Stimulated activated naive CD8-positive, alpha-beta T cell treated with anti-CD3 and anti-CD28 coated beads, Interleukin-15, amount 100 ng/mL, for 72 hours (primary cell): ENCODE data around the gene CTRB1.

Experiments used
- ATAC-seq: fragments of 150-1000 bp; cut with Tn5 transposase; 2 replicates; pipeline ENCODE4 v1.10.0; 2021; ENCODE audit warnings: mild to moderate bottlenecking, moderate library complexity
- DNase-seq, 2 donors: peaks; one replicate each; pipeline ENCODE4 v3.0.0; 2021 to 2022
- H3K27ac Mint-ChIP-seq, 2 donors: one replicate each; pipeline ENCODE4 v1.8.0; 2022; ENCODE audit warnings: mild to moderate bottlenecking in 2 of 2, mixed read lengths in 2 of 2, moderate library complexity in 2 of 2
- H3K27me3 Mint-ChIP-seq: one replicate; pipeline ENCODE4 v1.8.0; 2022; ENCODE audit warnings: mixed read lengths
- H3K4me1 Mint-ChIP-seq: one replicate; pipeline ENCODE4 v1.8.0; 2022; ENCODE audit warnings: mild to moderate bottlenecking, mixed read lengths
- H3K4me3 Mint-ChIP-seq, 2 donors: one replicate each; pipeline ENCODE4 v1.8.0; 2022; ENCODE audit warnings: mild to moderate bottlenecking in 2 of 2, mixed read lengths in 2 of 2, moderate library complexity in 1 of 2
- H3K9me3 Mint-ChIP-seq, 2 donors: one replicate each; pipeline ENCODE4 v1.8.0; 2022; ENCODE audit warnings: mixed read lengths in 2 of 2

CTRB1 gene

DNA sequence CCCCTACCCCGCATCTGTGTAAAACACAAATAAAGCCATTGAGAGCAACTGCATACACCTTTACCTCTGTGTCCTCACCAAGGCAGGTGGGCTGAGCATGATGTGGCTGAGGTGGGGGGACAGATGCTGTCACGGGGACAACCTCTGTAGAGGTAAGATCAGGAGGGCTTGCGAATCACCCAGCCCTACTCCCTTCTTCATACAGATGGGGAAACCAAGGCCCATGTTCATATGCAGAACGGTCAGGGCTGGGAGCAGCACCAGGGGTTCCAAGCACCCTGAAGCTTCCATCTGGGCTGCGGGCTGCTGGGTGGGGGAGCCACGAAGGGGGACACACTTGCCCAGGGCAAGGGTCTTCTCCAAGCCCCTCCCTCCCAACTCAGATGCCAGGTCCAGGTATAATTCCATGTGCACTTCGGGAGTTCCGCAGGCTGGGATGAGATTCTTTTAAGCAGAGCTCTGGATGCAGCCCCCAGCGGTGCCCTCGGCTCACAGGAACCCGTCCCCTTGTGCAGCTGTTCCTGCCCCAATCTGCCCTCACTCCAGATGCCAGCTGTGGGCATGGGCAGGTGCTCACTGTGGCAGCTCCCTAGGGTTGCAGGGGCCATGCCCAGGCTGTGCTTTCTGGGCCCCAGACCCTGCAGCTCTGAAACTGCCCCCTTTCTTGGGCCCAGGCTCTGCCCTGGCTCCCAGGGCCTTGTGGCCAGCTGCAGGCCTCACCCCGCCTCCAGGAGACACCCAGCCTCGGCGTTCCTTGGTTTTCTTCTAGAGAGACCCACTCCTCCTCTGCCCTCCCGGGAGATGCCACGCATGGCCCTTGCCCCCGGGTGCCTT is 9.6 kb downstream of the CTRB1 start:
- no peaks in the 10 kb centered on the region for H3K4me1 Mint-ChIP-seq
- DNase-seq = no peak

DNA sequence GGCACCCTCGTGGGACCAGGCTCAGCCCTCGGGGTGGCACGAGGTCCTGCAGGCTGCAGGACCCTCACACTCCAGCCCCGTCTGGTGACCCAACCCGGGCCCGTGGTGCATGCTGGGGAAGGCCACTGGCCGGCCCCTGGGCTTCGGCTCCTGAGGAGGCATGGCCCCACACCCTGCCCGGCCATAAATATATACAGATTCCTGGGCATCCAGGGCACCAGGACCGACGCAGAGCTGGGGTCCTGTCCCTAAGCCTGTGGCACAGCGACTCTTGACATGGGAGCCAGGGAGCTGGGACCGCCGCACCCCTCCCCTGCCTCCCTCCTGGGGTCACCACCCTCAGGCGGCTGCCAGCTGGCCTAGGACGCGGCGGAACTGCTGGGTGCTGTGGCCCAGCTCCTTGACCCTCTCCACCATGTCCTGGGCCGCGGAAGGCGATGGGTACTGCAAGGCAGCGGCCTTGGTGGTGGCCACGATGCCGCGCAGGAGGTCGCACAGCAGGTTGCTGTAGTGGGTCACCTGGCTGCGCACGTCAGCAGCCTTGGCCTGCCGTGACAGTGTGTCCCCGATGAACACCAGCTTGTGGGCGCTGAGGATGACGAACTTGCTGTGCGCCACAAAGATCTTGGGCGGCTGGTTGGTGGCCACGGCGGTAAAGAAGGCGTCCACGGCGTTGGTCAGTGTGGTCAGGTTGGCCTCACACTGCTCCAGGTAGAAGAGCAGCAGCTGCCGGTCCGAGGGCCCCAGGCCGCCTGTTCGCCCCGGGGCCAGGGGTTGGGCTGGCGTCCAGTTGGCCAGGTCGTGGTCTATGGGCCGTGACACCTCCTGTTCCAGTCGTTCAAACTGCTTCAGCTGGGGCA is 10.6 kb downstream of the CTRB1 start:
- peaks cover 12% of the 10 kb centered on the region for H3K27me3 Mint-ChIP-seq
- peak; percentile 19 for ATAC-seq
- no peak for DNase-seq
- no peak overlapping the region for H3K4me3 Mint-ChIP-seq
- H3K4me1 Mint-ChIP-seq = peaks cover 8% of the 10 kb centered on the region
- H3K9me3 Mint-ChIP-seq = no peaks in the 10 kb centered on the region
- H3K27ac Mint-ChIP-seq = no peak overlapping the region

More for the DNA sequence above, 9.6 kb downstream of the CTRB1 start:
- Mint-ChIP-seq H3K27me3 (peaks cover 12% of the 10 kb centered on the region), H3K9me3 (no peaks in the 10 kb centered on the region), H3K27ac (no peak overlapping the region), H3K4me3 (no peak overlapping the region)
- no peak for ATAC-seq

DNA sequence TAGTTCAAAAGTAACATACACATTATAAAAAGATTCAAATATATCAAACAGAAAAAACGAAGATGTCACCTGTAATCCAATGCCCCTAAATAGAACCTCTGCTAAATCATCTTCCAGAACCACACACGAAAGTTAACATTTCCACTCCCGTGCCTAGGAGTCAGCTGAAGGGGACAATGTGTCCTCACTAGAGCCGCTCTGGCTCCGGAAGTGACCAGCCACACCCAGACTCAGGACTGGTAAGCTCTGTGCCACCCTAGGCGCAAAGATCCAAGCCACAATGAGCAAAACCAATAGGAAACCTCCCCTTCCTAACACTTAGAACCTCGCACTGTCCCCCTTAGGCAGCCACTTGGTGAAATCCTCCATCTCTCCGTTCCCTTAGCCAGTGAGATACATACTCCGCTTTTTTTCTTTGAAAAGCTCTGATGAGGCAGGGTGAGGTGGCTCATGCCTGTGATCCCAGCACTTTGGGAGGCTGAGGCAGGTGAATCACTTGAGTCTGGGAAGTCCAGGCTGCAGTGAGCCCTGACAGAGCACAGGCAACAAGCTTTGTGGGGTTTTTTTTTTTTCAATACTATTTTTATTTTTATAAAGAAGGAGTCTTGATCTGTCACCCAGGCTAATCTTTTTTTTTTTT is 11.8 kb downstream of the CTRB1 start:
- Mint-ChIP-seq H3K4me1 (peaks cover 14% of the 10 kb centered on the region), H3K4me3 (no peak overlapping the region), H3K9me3 (no peaks in the 10 kb centered on the region), H3K27ac (no peak overlapping the region), H3K27me3 (peaks cover 12% of the 10 kb centered on the region)
- no peak for DNase-seq
- ATAC-seq = no peak

DNA sequence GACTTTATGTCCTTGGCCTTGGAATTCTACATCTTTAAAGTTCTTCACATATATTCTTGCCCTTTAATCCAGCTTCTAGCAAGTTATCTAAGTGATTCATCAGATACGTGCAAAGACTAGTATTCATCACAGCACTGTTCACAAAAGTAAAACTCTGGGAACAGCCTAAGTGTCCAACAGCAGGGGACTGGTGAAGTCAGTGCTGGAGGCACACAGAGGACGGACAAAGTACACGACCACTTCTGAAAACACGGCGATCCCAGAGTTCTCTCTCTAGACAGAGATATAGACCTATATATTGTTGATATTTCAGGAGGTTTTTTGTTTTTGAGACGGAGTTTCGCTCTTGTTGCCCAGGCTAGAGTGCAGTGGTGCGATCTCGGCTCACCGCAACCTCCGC is 12.8 kb downstream of the CTRB1 start:
- Mint-ChIP-seq H3K4me1 (peaks cover 23% of the 10 kb centered on the region), H3K27me3 (peaks cover 12% of the 10 kb centered on the region)

DNA sequence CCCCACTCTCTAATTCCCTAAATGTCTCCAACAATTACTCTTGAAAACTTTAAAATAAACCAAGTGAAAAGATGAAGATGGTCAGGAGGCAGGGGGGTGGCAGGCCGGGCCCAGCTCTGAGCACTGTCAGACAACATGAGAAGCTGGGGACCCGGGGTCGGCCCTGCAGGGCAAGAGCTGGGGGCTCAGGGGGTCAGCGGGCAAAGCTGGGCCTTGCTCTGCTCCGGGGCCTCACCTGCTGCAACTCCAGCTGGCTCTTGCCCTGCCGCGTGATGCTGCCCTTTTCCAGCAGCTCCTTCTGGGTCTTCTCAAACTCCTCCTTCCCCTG is 14.8 kb downstream of the CTRB1 start:
- no peak for DNase-seq
- no peak for ATAC-seq
- H3K27ac Mint-ChIP-seq = no peak overlapping the region
- H3K4me3 Mint-ChIP-seq = no peak overlapping the region
- no peaks in the 10 kb centered on the region for H3K27me3 Mint-ChIP-seq
- H3K9me3 Mint-ChIP-seq = no peaks in the 10 kb centered on the region
- peaks cover 23% of the 10 kb centered on the region for H3K4me1 Mint-ChIP-seq

More for the DNA sequence above, 12.8 kb downstream of the CTRB1 start:
- no peaks in the 10 kb centered on the region for H3K9me3 Mint-ChIP-seq
- H3K27ac Mint-ChIP-seq = no peak overlapping the region
- DNase-seq (no peak), ATAC-seq (no peak)
- H3K4me3 Mint-ChIP-seq = no peak overlapping the region

DNA sequence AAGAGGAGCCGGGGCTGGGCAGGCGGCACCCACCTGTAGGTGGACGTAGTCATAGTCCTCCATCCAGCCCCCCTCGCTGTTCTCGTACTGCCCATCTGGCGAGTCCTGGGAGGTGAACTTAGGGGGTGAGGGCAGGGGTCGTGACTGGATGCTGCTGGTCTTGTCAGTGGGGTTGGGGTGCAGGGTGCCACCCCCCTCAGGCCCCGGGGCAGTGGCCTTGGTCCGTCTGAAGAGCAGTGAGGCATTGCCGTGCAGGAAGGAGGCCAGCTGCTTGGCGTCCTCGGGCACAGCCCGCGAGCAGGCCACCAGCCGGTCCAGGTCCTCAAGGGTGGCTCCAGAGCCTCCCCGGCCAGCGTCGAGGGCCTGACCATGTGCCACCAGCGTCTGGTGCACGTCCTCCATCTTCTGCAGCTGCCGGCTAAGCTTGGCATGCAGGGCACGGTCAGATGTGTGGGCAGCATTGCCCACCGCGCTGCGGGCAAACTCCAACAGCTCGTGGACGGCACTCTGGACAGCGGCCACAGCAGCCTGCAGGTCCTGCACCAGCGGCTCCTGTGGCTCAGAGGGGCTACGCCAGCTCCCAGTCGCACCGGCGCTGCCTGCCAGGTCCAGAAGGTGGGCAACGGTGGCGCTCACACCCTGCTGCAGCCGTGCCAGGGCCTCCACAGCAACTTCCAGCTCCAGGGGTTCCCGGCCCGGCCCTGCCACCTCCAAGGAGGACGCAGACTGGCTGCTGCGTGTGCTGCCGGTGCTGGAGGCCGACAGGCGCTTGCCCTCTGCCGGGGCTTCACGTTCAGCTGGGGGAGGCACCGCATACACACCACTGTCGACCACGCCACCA is 16.3 kb downstream of the CTRB1 start:
- Mint-ChIP-seq H3K27ac (no peak overlapping the region), H3K9me3 (no peaks in the 10 kb centered on the region), H3K4me1 (peaks cover 23% of the 10 kb centered on the region), H3K4me3 (no peak overlapping the region), H3K27me3 (no peaks in the 10 kb centered on the region)
- DNase-seq (no peak), ATAC-seq (no peak)

DNA sequence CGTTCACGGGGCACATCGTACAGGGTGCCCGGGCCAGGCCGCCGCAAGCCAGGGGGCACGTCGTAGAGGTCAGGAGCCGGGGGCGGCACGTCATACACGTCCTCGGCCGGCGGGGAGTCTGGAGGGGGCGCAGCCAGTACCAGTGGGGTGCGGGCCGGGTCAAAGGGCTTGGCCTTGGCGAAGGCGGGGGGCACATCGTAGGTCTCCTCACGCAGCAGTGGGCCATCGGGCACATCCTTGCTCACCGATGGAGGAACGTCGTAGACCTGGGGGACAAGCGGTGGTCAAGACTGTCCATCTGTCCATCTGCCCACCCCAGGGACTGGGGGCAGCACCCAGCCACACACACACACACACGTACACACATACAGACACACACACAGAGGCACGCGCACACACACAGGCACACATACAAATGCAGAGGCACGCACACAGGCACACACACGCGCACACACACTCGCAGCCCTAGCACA is 17.0 kb downstream of the CTRB1 start:
- Mint-ChIP-seq H3K4me3 (no peak overlapping the region), H3K4me1 (peaks cover 23% of the 10 kb centered on the region), H3K27me3 (no peaks in the 10 kb centered on the region), H3K27ac (no peak overlapping the region), H3K9me3 (no peaks in the 10 kb centered on the region)
- no peak for DNase-seq
- peak; percentile 16 for ATAC-seq

DNA sequence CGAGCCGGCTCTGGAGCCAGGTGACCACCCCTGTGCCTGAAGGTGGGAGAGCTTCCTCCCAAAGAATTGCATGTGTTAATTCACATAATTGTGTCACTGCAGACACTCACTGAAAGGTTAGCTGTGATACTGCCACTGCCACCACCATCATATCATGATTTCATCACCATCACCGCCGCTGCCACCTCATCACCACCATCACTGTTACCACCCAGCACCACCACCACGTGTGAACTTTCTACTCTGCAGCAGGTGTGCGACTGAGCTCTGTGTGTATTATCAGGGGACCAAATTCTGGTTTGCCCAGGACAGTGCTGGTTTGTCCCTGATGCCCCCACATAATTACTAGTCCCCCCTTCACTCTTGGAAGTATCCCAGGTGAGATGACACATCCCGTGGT is 17.4 kb downstream of the CTRB1 start:
- DNase-seq = peak in 1 of 2 donors; percentile 48

DNA sequence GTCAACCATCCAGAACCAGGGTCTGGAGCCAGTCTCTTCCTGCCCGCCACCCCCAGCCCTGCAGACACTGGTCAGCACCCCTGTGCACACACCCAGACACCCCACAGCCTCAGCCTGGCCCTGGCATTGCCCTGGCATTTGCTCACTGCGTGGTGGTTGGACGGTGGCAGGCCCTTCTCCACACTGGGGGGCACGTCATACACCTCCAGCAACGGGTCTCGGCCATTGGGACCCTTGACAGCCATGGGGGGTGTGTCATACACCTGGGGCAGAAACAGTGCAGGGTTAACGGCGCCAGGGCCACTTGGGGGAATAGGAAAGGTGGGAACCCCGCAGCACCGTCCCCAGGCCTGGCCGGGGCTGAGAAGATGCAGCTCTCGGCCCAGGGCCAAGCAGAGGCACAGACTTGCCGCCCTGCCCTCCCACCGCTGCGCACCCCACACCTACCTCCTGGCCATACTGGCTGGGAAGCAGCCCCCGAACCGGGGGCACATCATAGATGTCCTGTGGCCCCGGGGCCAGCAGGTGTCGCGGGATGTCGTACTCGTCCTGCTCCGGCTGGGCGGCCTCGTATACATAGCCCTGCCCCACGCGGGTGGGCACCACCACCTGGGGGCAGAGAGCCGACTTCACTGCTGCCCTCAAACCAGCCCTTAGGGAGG is 18.1 kb downstream of the CTRB1 start:
- peaks cover 23% of the 10 kb centered on the region for H3K4me1 Mint-ChIP-seq
- H3K27ac Mint-ChIP-seq = no peak overlapping the region
- no peaks in the 10 kb centered on the region for H3K9me3 Mint-ChIP-seq
- no peaks in the 10 kb centered on the region for H3K27me3 Mint-ChIP-seq
- peak; percentile 6 for ATAC-seq
- H3K4me3 Mint-ChIP-seq = no peak overlapping the region
- DNase-seq = no peak

More for the DNA sequence above, 17.4 kb downstream of the CTRB1 start:
- ATAC-seq = peak; percentile 57
- Mint-ChIP-seq H3K27me3 (no peaks in the 10 kb centered on the region), H3K4me1 (peaks cover 23% of the 10 kb centered on the region), H3K4me3 (no peak overlapping the region), H3K27ac (no peak overlapping the region), H3K9me3 (no peaks in the 10 kb centered on the region)

DNA sequence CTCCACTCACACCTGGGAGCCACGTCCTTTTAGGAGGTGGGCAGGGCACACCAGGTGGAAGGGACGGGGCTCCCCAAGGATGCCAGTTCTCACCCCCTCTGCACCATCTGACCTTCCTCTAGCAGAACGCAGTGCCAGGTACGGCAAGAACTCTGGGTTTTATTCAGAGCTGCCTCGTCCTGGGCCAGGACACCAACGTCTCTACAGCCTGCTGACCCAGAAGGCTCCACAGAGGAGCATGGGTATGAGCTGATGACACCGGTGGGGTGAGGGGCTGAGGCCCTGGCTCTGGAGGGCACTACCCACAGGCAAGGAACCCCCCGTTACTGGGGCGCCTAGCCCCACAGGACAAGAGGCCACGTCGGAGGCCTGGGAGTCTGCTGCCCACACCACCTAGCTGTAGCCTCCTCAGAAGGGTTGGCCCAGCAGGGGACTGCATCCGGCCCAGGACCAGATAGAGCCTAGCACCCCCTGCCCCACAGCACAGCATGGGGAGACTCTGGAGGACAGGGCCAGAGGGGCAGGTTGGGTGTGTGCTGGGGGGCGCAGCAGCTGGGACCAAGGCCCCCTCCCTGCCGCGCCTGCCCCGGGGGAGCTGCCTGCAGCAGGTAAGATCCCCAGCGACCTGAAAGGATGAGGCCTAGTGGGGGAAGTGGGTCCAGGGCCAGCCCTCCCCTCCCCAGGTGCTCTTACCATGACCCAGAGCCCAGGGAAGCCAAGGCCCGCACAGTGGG is 18.8 kb downstream of the CTRB1 start:
- H3K4me1 Mint-ChIP-seq = peaks cover 23% of the 10 kb centered on the region
- H3K27me3 Mint-ChIP-seq = peaks cover 6% of the 10 kb centered on the region
- H3K9me3 Mint-ChIP-seq = no peaks in the 10 kb centered on the region
- no peak for DNase-seq
- ATAC-seq = peak; percentile 4
- no peak overlapping the region for H3K4me3 Mint-ChIP-seq
- no peak overlapping the region for H3K27ac Mint-ChIP-seq

DNA sequence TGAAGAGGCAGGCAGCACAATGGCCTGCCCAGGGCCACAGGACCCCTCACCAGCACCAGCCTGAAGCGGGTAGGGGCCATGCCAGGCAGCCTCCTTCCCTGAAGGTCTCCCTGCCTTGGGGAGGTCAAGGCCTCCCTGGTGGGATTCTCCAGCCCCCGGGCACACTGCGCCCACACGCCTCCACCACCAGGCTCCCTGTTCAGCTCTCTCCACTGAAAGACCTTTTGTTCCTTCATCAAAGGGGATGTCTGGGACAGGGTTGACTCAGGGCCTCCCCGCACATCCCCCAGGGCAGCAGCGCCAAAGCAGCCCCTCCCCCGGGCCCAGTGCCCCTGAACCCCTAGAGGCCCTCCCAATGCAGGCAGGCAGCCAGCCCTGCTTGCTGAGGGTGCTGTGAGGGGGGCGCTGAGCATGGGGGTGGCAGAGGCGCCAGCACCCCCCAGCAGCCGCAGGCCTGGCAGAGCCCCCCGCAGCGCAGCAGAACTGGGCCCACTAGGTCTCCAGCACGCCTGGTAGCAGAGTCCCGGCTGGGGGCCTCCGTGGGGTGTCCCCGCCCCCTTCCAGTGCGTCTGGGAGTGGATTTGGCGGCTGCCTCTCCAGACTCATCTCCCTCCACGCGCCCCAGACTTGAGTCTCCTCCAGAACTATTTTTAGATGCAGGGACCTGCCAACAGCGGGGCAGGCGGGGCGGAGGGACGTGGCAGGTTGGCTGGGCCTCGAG is 19.5 kb downstream of the CTRB1 start:
- H3K9me3 Mint-ChIP-seq = no peaks in the 10 kb centered on the region
- H3K4me3 Mint-ChIP-seq = no peak overlapping the region
- H3K27ac Mint-ChIP-seq = no peak overlapping the region
- H3K4me1 Mint-ChIP-seq = peaks cover 23% of the 10 kb centered on the region
- peaks cover 10% of the 10 kb centered on the region for H3K27me3 Mint-ChIP-seq
- ATAC-seq (peak; percentile 1), DNase-seq (no peak)

DNA sequence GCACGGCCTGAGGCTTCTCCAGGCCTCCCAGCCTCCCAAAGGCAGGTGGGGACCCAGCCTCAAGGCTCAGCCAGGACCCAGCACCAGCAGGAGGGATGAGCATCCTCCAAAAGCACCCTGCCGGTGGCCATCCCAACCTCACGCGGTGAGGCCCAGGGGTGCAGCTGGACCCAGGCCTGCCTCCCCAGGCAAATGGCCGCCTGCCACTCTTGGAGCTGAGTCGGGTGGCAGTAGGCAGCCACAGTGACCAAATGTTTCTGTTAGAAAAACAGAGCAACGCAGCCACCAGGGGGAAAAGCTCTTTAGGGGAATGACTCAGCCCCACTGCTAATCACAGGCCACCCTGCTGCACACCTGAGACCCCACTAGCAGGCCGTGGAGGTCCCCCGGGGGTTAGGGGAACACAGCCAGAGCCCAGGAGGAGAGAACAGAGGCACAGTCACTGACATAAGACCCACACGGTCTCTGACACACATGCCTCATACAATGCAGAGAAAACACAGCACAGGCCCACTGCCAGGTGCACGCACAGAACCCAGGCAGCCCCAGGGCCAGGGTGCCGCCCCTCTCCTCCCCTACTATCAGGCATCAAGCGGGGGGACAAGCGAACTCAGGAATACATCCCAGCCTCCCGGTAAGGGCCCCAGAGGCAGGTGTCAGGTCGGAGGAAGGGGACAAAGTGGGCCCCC is 20.2 kb downstream of the CTRB1 start:
- Mint-ChIP-seq H3K4me3 (no peak overlapping the region), H3K4me1 (peaks cover 19% of the 10 kb centered on the region), H3K27me3 (peaks cover 10% of the 10 kb centered on the region), H3K27ac (no peak overlapping the region), H3K9me3 (no peaks in the 10 kb centered on the region)
- ATAC-seq = no peak
- no peak for DNase-seq

DNA sequence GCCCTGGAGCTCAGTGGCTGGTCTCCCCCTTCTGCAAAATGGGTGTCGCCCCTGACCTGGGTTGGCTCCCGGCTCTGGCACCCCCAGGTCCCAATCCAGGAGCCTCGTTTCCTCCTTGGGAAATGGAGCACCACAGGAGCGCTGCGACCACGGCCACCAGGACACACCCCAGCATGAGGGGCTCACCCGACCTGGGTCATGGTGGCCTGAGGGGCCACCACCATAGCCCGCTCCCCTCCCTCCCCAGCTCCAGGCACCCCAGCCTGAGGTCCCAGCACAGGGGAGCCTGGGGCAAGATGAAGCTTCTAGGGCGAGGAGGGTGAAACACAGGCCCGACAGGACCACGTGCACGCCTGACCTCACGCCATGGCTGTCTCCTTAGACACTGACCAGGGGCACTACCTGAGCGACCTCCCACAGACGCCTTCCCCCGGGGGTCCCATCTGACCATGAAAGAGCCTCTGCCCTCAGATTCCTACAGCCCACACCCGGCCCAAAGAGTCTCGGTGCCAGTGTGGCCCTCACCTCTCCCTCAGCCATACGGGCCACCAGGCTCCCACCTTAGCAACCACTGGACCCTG is 20.8 kb downstream of the CTRB1 start:
- Mint-ChIP-seq H3K27me3 (peaks cover 10% of the 10 kb centered on the region), H3K4me3 (no peak overlapping the region), H3K9me3 (no peaks in the 10 kb centered on the region), H3K4me1 (peaks cover 18% of the 10 kb centered on the region), H3K27ac (no peak overlapping the region)
- no peak for DNase-seq
- peak; percentile 2 for ATAC-seq
